ENCODE measurements around the gene MBD5.
"Not testable (repeated sequence)": the region's sequence is repeated elsewhere in the genome, so short reads cannot be mapped to it uniquely, and the experiment has no call there.

The MBD5 gene

DNA sequence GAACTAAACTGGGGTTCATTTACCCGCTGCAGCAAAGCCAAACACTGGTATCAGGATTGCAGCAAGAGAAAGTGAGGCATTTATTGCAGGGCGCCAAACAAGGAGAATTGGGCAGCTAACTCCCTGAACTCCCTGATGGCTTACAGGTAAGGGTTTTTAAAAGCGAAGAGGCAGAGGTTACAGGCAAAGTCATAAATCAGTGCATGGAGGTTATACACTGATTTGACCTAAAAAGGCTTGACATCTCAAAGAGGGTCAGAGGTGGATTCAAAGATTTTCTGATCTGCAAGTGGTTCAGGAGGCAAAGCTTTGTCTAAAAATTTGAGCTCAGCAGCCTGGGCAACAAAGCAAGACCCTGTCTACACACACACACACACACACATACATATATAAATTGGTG is 520.9 kb downstream of the MBD5 start:
- in situ Hi-C loops (cut with MboI; ENCODE audit: low sequenced_read_pairs): no loop called here

DNA sequence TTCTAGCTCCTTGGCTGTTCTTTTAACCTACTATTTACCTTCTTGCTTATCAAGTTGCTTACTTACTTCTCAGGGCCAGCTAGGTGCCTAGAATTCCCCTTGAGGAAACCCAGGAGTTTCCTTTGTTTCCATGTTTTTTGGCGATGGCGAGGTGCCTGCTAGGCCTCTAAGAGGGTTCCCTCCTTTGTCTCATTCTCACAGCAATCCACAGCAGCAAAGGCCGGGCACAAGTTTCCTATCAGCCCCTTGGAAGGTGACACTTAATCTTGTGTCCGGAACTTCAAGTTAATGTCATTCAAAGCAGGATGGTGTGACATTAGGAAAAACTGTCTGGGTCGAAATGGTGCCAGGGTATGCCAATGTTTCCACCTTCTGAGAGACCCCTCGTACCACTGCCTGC is 521.7 kb downstream of the MBD5 start:
- in situ Hi-C loops (cut with MboI; ENCODE audit: low sequenced_read_pairs): no loop called here

DNA sequence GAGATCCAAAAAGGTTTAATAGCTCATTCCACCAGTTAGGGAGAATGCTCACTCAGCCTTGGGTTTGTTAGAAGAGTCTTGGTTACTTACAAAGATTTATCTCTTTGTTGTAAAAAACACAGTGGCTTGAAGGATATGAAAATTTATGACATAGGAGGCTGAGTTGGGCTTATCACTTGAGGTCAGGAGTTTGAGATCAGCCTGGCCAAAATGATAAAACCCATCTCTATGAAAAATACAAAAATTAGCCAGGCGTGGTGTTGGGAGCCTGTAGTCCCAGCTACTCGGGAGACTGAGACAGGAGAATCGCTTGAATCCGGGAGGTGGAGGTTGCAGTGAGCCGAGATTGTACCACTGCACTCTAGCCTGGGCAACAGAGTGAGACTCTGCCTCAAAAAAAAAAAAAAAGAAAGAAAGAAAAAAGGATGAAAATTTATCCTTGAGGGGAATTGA is 522.2 kb downstream of the MBD5 start:
- in situ Hi-C loops (cut with MboI; ENCODE audit: low sequenced_read_pairs): not testable (repeated sequence)

DNA sequence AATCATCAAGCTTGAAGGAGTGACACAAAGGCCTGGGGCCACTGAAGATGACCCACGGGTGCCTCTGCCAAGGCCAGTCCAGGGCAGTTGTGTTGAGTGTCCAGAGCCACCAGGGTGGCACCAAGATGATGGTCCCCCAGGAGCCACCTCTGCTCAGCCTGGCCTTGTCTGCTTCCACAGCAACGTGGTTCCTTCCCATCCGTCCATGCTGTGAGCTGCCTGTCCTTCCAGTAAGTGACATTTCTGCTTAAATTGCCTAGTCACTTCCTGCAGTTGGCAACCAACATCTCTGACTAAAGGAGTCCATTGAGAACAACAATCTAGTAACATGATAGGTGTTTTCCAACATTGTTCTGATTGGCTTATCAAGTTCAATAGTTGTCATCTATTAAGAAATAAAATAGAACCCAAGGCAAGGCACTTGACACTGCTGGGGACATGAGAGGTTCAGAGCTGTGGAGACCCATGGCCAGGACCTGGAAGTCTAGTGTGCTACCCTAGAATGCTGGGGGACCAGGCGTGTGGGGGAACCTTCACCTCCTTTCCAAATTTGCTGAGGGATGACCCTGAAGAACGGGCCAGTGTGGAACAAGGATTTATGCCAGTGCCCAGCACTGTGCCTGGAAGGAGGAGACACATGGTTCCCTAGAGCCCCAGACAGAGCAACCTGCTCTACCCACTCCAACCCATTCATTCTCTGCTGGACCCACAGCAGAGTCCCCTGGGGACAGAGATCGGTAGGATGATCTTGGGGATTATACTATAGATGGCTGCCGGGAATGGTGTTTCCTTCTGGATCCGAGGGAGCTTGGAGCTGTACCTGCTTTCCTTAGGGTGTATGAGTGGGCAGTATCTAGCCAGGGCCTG is 524.7 kb downstream of the MBD5 start:
- in situ Hi-C loops (cut with MboI; ENCODE audit: low sequenced_read_pairs): no loop called here

DNA sequence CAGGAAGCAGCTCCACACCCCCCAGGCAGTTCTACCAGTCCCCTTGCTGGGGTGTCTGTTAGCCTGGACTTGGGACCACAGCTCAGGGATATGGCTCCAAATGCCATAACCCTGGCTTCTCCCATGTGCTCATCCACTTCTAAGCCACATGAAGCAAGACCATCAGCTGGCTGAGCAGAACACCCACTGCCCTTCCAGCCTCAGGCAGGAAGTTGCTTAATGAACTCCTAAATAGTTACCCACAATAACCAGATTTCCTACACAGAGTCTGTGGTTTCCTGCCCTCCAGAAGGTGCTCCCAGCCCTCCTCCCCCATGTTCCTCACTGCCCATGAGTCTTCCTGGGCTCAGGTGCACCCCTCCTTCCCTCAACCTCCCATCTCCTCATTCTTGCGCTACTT is 525.4 kb downstream of the MBD5 start:
- in situ Hi-C loops (cut with MboI; ENCODE audit: low sequenced_read_pairs): no loop called here

DNA sequence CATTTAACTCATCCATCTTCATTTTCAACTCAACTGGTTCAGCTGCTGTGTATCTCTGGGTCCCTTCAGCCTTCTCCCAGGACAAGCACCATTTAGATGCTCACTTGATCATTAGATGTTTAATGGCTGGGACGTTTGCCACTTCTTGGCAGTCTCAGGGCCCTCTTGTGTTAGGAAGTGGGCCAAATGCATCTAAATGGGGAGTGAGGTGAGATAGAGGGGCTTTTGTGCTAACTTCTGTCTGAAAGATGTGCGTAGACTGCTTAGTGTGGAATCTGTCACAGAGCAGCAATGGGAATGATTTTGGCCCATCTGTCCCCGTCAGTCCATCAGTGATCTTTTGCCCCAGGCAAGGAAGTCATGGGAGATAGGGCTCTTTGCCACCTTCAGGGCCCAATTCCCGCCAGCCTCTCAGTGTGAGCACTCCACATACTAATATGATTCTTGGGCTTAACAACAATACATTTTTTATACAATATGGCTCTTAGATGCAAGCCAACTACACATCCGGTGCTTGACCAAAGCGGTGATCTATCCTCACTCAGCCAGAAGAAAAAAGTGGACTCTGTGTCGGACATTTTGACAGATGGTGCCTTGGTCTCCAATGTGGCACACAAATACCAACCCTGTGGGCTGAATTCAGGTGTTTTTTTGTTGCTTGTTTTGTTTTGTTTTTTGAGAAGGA is 528.0 kb downstream of the MBD5 start:
- in situ Hi-C loops (cut with MboI; ENCODE audit: low sequenced_read_pairs): no loop called here

DNA sequence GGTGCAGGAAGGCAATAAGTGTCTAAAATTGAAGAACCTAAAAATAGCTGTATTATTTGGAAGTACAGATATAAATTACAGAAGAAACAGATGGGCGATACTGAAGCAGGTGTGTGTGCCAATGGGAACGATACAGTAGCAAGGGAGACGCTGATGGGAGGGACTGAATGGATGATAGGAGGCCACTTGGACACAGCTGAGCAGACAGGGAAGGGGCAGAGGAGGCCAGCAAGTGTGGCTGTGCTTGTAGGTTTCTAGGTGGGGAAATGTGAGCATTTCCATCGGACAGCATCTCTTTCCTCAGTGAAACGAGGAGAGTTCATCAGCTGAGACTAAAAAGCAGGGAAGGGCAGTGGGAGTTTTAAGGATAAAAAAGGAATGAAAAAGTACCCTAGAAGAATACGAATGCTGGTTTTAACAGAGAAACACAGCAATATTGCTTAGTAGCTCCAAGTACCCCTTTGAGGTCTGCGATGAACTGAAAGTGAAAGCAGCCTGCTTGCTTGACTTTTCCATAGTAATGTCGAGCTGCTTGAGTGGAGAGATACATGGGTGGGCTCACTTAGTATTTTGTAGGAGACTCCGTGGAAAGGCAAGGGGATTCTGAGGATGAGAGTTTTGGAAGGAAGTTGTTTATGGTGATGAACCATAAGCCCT is 531.9 kb downstream of the MBD5 start:
- in situ Hi-C loops (cut with MboI; ENCODE audit: low sequenced_read_pairs): no loop called here

DNA sequence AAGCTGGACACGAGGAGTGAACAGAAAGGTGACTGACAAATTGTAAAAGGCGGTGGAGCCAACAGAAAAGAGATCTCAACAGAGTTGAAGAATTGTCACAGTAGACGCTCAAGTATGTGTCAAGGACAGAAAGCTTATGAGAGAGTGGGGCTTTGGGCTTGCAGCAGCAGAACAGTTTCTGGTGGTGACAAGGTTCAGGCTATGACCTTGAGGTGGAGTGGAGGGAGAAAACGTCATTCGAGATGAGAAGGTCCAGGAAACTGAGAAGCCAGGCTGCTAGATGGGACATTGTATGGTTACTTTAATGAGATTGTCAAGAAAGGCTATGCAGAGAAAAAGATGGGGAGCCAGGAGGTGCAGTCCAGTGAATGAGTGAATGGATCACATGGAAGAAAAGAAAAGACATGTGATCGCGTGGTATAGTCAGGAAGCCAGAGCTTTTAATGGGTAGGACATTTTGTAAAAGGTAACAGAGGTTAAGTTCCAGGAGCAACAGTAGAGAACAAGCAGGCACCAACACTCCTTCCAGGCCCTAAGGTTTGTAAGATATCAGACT is 532.5 kb downstream of the MBD5 start:
- in situ Hi-C loops (cut with MboI; ENCODE audit: low sequenced_read_pairs): no loop called here

DNA sequence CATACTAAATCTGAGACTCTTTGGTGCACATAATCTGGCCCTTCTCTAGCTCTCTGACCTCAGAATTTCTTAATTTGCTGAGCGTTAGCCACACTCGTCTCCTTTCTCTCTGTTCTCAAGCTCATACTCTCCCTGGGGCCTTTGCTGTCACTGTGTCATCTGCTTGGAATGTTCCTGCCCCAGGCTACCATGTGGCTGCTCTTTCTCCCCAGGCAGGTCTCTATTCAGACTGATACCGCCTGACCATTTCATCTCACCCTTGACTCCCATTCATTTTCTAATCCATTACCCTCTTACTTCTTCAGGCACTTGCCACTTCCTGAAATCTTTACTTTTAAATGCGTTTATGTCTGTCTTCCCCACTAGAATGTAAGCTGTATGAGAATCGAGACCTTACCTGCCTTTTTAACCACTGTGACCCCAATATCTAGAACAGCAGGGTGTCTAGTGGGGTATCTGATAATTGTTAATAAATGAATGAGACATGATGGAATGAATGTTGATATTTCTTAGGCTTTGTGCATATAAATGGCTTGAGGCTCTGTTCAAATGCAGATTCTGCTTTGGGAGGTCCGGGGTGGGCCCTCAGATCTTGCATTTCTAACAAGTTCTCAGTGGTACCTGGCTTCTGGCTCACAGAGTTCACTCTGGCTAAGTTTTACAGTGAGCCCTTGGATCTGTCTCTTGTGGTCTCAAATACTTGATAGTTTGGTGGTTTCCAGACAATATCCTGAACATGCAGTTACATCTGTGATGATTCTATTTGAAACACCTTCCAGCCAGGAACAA is 533.8 kb downstream of the MBD5 start:
- in situ Hi-C loops (cut with MboI; ENCODE audit: low sequenced_read_pairs): no loop called here

DNA sequence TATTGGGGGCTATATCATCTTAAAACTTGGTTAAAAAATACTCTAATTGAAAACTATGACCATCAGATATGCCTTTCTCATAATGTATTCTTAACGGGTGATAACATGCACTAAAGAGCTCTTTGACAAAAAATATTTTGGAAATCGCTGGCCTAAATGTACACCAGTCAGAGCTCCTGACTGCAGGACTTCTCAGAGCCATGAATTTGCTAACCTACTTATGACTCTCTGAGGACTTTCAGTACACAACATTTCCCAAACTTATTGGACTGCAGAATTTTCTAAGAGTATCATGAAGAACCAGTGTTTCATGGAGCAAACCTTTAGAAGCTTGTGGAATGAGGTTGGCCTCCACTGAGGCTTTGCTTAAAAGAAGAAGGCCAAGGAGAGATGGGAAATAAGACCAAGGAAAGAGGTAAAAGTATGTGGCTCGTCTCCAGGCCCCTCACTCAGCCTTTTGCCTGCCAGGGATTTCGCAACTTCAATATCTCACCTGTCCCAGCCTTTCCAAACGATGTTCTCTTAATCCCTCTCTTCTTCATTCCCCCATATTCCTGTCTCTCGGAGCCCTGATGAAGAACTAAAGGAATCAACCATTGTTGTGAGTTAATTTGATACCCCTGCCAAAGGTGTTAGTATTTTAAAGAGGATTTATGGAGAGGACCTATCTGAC is 534.9 kb downstream of the MBD5 start:
- in situ Hi-C loops (cut with MboI; ENCODE audit: low sequenced_read_pairs): no loop called here

DNA sequence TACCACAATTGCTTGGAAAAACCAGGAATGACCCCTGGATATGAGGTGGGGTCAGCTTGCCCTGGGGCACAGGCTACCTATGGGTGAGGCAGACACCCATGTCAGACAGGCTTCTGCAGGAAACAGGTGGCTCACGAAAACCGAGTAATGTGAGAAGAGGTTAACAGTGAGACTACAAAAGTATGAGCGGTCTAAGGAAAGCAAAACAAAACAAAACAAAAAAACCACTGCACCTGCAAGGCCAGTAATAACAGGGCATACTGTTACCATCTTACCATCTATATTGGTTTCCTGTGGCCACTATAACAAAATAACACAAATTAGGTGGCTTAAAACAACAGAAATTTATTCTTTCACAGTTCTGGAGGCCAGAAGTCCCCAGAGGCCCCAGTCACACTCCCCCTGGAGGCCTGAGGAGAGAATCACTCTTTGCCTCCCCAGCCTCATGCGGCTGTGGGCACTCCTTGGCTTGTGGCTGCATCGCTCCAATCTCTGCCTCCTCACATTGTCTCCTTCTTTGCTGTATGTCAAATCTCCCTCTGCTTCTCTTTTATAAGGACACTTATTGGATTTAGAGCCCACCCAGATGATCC is 537.0 kb downstream of the MBD5 start:
- in situ Hi-C loops (cut with MboI; ENCODE audit: low sequenced_read_pairs): no loop called here

DNA sequence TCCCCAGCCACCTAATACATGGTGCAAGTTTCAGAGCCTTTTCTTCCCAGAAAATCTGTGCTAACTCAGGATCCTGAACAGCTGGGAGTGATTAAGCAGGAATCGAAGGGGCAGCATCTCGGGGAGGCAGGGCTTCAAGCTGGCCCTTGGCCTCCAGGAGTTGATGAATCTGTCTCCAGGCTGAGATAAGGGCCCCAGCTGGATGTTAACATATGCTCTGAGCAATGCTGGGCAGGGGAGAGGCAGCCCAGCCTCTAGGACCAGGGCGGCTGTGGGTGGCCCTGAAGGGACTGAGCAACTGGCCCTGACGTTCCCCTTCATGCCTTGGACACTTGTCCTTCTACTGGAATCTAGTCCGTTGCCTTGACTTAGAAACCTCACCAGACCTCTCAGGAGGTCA is 539.6 kb downstream of the MBD5 start:
- in situ Hi-C loops (cut with MboI; ENCODE audit: low sequenced_read_pairs): no loop called here

DNA sequence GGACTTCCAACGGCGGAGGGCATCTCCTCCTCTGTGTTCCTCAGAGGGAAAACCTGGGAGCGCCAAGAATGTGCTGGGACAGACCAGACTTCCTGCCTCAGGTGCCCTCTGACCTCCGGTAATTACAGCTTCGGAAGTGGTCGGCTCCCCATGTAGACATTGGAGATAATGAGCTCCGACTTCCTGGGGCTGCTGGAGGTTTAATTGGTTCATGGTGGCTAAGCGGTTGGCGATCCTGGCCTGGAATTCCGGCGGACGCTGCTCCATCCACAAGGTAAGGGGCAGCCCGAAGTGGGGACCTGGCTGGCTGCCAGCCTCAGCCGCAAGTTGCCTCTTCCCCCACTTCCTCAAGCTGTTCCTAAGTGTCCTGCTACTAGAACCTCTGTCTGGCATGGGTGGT is 540.5 kb downstream of the MBD5 start:
- in situ Hi-C loops (cut with MboI; ENCODE audit: low sequenced_read_pairs): no loop called here

DNA sequence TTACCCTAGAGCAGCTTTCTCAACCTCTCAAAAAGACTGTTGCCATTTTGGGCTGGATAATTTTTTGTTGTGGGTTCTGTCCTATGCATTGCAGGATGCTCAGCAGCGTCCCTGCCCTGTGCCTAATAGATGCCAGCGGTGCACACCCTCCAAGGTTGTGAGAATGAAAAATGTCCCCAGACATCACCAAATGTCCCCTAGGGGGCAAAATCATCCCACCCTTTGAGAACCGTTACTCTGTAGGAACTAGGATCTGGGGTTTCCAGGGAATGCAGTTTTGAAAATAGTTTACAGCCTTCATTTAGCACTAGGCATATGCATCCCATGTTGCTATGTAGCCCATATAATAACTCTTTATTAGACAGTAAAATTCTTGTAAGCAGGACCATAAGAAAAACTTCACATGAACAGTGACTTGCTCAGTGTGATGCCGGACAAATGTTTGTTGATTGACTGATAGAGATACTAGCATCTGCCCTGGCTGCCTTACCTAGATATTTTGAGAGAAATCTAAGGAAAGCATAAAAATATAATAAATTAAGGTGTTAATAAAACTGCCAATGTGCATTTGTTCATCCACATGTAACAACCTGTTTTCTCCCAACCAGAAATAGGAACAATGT is 544.5 kb downstream of the MBD5 start:
- in situ Hi-C loops (cut with MboI; ENCODE audit: low sequenced_read_pairs): no loop called here

Data from HL-60/S4 treated with phorbol 12-myristate 13-acetate at 8.2 ng/mL for 4 days and 3 days (cell line).